ENCODE measurements around the gene ONECUT2. TPM values are rescaled to one million over a fixed set of nuclear protein-coding genes. Genes with fewer than 3 reads are reported as not detected.

ONECUT2 gene
- total and polyA plus RNA-seq, 4 donors = 1.8 to 5.7 (median 4.6) TPM

- no peaks in the 10 kb centered on the region for H3K9me3 ChIP-seq (ENCODE audit: control insufficient read depth in 4 of 4, low read length in 3 of 4)
- DNase-seq (ENCODE audit: low spot score) = no peak
- WGBS = 40% methylated on average over 4 of the region's 4 CpGs
- TF ChIP-seq, protein P1, sequence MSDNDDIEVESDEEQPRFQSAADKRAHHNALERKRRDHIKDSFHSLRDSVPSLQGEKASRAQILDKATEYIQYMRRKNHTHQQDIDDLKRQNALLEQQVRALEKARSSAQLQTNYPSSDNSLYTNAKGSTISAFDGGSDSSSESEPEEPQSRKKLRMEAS (IDR thresholded peaks at IDR 0.05) = no peak
- TF ChIP-seq, protein P2, sequence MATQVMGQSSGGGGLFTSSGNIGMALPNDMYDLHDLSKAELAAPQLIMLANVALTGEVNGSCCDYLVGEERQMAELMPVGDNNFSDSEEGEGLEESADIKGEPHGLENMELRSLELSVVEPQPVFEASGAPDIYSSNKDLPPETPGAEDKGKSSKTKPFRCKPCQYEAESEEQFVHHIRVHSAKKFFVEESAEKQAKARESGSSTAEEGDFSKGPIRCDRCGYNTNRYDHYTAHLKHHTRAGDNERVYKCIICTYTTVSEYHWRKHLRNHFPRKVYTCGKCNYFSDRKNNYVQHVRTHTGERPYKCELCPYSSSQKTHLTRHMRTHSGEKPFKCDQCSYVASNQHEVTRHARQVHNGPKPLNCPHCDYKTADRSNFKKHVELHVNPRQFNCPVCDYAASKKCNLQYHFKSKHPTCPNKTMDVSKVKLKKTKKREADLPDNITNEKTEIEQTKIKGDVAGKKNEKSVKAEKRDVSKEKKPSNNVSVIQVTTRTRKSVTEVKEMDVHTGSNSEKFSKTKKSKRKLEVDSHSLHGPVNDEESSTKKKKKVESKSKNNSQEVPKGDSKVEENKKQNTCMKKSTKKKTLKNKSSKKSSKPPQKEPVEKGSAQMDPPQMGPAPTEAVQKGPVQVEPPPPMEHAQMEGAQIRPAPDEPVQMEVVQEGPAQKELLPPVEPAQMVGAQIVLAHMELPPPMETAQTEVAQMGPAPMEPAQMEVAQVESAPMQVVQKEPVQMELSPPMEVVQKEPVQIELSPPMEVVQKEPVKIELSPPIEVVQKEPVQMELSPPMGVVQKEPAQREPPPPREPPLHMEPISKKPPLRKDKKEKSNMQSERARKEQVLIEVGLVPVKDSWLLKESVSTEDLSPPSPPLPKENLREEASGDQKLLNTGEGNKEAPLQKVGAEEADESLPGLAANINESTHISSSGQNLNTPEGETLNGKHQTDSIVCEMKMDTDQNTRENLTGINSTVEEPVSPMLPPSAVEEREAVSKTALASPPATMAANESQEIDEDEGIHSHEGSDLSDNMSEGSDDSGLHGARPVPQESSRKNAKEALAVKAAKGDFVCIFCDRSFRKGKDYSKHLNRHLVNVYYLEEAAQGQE (IDR thresholded peaks at IDR 0.05) = no peak
- TF ChIP-seq SP1 (IDR thresholded peaks at IDR 0.05) = no peak
- no peak for TF ChIP-seq GABPA (IDR thresholded peaks at IDR 0.05 in 1 of 2, conservative IDR thresholded peaks at IDR 0.05 in 1 of 2)
- peak; percentile 38 to 48 for TF ChIP-seq HNF4A (conservative IDR thresholded peaks at IDR 0.05)
- TF ChIP-seq RXRA (IDR thresholded peaks at IDR 0.05) = peak in 1 of 2 donors; percentile 61
- TF ChIP-seq RAD21 (IDR thresholded peaks at IDR 0.05) = peak in 1 of 2 donors; percentile 48
- TF ChIP-seq FOXA1 (IDR thresholded peaks at IDR 0.05) = no peak
- no peak for TF ChIP-seq YY1 (IDR thresholded peaks at IDR 0.05)
- no peak for TF ChIP-seq JUND (IDR thresholded peaks at IDR 0.05)
- TF ChIP-seq TAF1 (conservative IDR thresholded peaks at IDR 0.05) = no peak
- no peak for TF ChIP-seq HNF4G (IDR thresholded peaks at IDR 0.05)
- H3K27ac ChIP-seq (ENCODE audit: low read depth in 1 of 2, low read length in 2 of 2) = no peak overlapping the region
- peaks cover 0 to 7% (median 7%) of the 10 kb centered on the region in 4 donors for H3K4me1 ChIP-seq (ENCODE audit: control insufficient read depth in 4 of 4, insufficient read depth in 4 of 4, low read length in 3 of 4)
- no peak overlapping the region for H3K4me3 ChIP-seq (ENCODE audit: low read depth in 1 of 3, low read length in 3 of 3)
- H3K27me3 ChIP-seq (ENCODE audit: control insufficient read depth in 4 of 4, insufficient read depth in 4 of 4, low read length in 3 of 4) = no peaks in the 10 kb centered on the region
- H3K36me3 ChIP-seq (ENCODE audit: control insufficient read depth in 4 of 4, insufficient read depth in 3 of 4, low read depth in 1 of 4, low read length in 3 of 4) = no peaks in the 10 kb centered on the region
- no peak overlapping the region for H3K9ac ChIP-seq (ENCODE audit: low read depth in 1 of 2, low read length in 2 of 2)
These were observed 104.5 kb downstream of the ONECUT2 start for GRCh38 chr18:57539702-57540101.

Other genes with a start within 250 kb of the ONECUT2 start
- gene ST8SIA3, start 82.8 kb upstream of the ONECUT2 start, total RNA-seq = 1 to 10 TPM in 1 of 2 donors, under 1 TPM in 1; under 0.01 to 3.0 TPM
- under 1 TPM; 0.07 to 0.57 TPM for gene ST8SIA3, start 82.8 kb upstream of the ONECUT2 start, polyA plus RNA-seq
- gene FECH, start 151.3 kb downstream of the ONECUT2 start, total RNA-seq = 1,000 to 10,000 TPM in 1 of 2 donors, 10 to 100 TPM in 1; 45.6 to 1,262 TPM
- 10 to 100 TPM; 13.8 to 38.7 TPM for gene FECH, start 151.3 kb downstream of the ONECUT2 start, polyA plus RNA-seq
- gene NARS1, start 186.5 kb downstream of the ONECUT2 start, total RNA-seq = 10 to 100 TPM; 64.4 to 81.8 TPM
- 10 to 100 TPM; 42.6 to 60.0 TPM for gene NARS1, start 186.5 kb downstream of the ONECUT2 start, polyA plus RNA-seq